Left renal cortex interstitium (tissue), 4 donors: Measurements from ENCODE around the gene KCTD16. TPM values are rescaled to one million over a fixed set of nuclear protein-coding genes. Genes with fewer than 3 reads are reported as not detected.

Source experiments
- DNase-seq, 4 donors: peaks; one replicate each; pipeline ENCODE4 v3.0.0-alpha.2; 2013; ENCODE audit warnings: low read depth in 4 of 4, low spot score in 2 of 4, missing footprints in 1 of 4
- polyA plus RNA-seq, 4 donors: library from polyadenylated mRNA; unstranded; fragments of 120-200 nt; gene quantifications; one replicate each; pipeline ENCODE4 v1.2.1, GENCODE V29; 2013; ENCODE audit not compliant: insufficient read length in 4 of 4

The KCTD16 gene
- polyA plus RNA-seq, 4 donors = 2.1 to 2.5 (median 2.2) TPM

- no peak for DNase-seq
Observed at GRCh38 chr5:144281784-144282183, 111.1 kb downstream of the KCTD16 start.

- no peak for DNase-seq
Observed at GRCh38 chr5:144284036-144284435, 113.4 kb downstream of the KCTD16 start.

GRCh38 chr5:144284931-144285502 lies 114.3 kb downstream of the KCTD16 start:
- DNase-seq = no peak

- no peak for DNase-seq
Observed at GRCh38 chr5:144289277-144289676, 118.6 kb downstream of the KCTD16 start.

GRCh38 chr5:144292029-144292428 lies 121.4 kb downstream of the KCTD16 start:
- no peak for DNase-seq

GRCh38 chr5:144295284-144295683 lies 124.6 kb downstream of the KCTD16 start:
- no peak for DNase-seq

- DNase-seq = no peak
Observed at GRCh38 chr5:144297081-144297480, 126.4 kb downstream of the KCTD16 start.

- DNase-seq = no peak
Observed at GRCh38 chr5:144298658-144299057, 128.0 kb downstream of the KCTD16 start.

- no peak for DNase-seq
Observed at GRCh38 chr5:144304688-144305087, 134.0 kb downstream of the KCTD16 start.

- no peak for DNase-seq
Observed at GRCh38 chr5:144307736-144308135, 137.1 kb downstream of the KCTD16 start.

GRCh38 chr5:144308174-144308573 lies 137.5 kb downstream of the KCTD16 start:
- DNase-seq = no peak

- no peak for DNase-seq
Observed at GRCh38 chr5:144308906-144309670, 138.4 kb downstream of the KCTD16 start.

- no peak for DNase-seq
Observed at GRCh38 chr5:144310621-144311020, 139.9 kb downstream of the KCTD16 start.

- DNase-seq = no peak
Observed at GRCh38 chr5:144313147-144313726, 142.6 kb downstream of the KCTD16 start.

- no peak for DNase-seq
Observed at GRCh38 chr5:144315026-144315425, 144.4 kb downstream of the KCTD16 start.

GRCh38 chr5:144315994-144316634 lies 145.4 kb downstream of the KCTD16 start:
- DNase-seq = no peak

GRCh38 chr5:144318011-144318410 lies 147.3 kb downstream of the KCTD16 start:
- DNase-seq = no peak

GRCh38 chr5:144318460-144318859 lies 147.8 kb downstream of the KCTD16 start:
- no peak for DNase-seq

GRCh38 chr5:144323181-144323580 lies 152.5 kb downstream of the KCTD16 start:
- DNase-seq = no peak

- no peak for DNase-seq
Observed at GRCh38 chr5:144325532-144325931, 154.9 kb downstream of the KCTD16 start.

GRCh38 chr5:144328494-144328893 lies 157.8 kb downstream of the KCTD16 start:
- DNase-seq = no peak

GRCh38 chr5:144328980-144329379 lies 158.3 kb downstream of the KCTD16 start:
- DNase-seq = no peak
